Stimulated activated CD8-positive, alpha-beta memory T cell treated with anti-CD3 and anti-CD28 coated beads, Interleukin-2, amount 100 ng/mL, for 1 hour (primary cell): ENCODE results near the gene SLC34A3.
A peak's percentile ranks its signal among the peaks of the same experiment; 100 is the strongest.
"Not testable (repeated sequence)": the region's sequence is repeated elsewhere in the genome, so short reads cannot be mapped to it uniquely, and the experiment has no call there.

Experiments
- DNase-seq, 2 donors: peaks; one replicate each; pipeline ENCODE4 v3.0.0-alpha.2; 2020; ENCODE audit warnings: low read depth in 2 of 2

Gene SLC34A3

DNA sequence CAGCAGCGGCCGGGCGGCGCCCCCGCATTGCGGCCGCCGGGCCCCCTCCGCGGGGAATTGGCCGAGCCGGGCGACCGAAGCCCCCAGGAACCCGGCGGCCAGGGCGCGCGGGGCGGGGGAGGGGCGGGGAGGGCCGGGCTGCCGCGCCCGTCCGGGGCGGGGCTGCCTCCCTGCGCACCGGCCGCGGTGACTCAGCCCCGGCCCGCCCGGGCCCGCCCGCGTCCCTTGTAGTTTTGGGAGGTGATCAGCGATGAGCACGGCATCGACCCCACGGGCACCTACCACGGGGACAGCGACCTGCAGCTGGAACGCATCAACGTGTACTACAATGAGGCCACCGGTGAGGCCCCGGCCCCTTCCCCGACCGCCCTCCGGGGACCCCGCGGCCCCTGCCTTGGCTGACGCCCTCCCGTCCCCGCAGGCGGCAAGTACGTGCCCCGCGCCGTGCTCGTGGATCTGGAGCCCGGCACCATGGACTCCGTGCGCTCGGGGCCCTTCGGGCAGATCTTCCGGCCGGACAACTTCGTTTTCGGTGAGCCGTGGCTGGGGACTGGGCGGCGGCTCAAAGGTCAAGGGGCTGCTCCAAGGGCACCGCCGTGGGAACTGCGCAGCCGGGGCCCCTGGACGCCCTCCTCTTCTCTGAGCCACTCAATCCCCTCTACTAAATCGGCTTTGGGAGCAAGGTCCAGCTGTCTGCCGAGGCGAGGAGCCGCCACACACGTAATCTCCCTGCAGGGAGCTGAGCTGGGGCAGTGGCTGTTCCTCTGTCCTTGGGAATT is 11.0 kb downstream of the SLC34A3 start:
- DNase-seq = peak; percentile 41 to 61

DNA sequence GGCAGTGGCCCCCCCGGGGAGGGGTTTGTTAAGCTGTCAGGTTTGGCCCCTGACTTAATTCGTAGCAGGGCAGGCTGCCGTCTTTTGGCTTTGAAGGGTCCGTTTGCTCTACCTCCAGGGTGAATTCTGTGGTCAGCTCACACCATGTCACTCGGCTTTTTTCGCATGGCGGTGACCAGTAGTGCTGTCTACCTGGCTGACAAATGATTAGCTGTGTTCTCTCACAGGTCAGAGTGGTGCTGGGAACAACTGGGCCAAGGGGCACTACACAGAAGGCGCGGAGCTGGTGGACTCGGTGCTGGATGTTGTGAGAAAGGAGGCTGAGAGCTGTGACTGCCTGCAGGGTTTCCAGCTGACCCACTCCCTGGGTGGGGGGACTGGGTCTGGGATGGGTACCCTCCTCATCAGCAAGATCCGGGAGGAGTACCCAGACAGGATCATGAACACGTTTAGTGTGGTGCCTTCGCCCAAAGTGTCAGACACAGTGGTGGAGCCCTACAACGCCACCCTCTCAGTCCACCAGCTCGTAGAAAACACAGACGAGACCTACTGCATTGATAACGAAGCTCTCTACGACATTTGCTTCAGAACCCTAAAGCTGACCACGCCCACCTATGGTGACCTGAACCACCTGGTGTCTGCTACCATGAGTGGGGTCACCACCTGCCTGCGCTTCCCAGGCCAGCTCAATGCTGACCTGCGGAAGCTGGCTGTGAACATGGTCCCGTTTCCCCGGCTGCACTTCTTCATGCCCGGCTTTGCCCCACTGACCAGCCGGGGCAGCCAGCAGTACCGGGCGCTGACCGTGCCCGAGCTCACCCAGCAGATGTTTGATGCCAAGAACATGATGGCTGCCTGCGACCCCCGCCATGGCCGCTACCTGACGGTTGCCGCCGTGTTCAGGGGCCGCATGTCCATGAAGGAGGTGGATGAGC is 11.8 kb downstream of the SLC34A3 start:
- DNase-seq = no peak

DNA sequence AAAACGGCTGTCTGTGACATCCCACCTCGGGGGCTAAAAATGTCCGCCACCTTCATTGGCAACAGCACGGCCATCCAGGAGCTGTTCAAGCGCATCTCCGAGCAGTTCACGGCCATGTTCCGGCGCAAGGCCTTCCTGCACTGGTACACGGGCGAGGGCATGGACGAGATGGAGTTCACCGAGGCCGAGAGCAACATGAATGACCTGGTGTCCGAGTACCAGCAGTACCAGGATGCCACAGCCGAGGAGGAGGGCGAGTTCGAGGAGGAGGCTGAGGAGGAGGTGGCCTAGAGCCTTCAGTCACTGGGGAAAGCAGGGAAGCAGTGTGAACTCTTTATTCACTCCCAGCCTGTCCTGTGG is 12.5 kb downstream of the SLC34A3 start:
- not testable (repeated sequence) for DNase-seq

DNA sequence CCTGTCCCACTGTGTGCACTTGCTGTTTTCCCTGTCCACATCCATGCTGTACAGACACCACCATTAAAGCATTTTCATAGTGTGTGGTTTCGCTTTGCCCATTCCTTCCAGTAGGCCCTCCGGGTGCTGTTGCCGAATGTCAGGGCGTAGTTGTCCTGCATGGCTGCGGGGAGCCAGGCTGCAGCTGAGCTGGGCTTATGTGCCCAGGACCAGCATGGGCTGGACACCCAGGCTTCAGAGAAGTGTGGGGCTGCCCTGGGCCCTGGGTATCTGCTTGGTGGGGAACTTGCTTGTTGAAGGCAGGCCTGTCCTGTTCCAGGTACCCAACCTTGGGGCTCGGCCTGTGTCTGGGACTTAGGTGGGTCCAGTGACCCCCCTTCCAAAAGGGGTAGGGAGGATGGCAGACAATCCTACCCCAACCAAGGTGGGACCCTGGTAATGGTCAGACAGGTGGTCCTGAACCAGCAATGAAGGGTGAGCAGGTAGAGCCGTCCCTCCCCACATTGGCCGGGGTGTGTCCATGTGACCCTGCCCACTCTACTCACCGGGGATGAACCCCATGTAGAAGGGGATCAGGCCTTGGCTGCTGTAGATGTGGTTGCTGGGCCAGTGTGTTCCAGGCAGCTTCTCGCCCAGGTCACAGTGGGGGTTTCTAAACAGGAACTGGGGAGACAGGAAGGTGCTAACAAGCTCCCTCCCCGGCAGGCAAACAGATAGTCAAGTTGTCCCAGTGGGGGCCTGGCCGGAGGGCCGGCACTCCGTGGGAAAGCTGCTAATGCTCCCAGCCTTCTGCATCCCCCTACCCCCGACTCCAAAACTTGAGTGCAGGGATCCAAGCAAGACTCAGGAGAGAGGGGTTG is 13.2 kb downstream of the SLC34A3 start:
- DNase-seq = no peak

DNA sequence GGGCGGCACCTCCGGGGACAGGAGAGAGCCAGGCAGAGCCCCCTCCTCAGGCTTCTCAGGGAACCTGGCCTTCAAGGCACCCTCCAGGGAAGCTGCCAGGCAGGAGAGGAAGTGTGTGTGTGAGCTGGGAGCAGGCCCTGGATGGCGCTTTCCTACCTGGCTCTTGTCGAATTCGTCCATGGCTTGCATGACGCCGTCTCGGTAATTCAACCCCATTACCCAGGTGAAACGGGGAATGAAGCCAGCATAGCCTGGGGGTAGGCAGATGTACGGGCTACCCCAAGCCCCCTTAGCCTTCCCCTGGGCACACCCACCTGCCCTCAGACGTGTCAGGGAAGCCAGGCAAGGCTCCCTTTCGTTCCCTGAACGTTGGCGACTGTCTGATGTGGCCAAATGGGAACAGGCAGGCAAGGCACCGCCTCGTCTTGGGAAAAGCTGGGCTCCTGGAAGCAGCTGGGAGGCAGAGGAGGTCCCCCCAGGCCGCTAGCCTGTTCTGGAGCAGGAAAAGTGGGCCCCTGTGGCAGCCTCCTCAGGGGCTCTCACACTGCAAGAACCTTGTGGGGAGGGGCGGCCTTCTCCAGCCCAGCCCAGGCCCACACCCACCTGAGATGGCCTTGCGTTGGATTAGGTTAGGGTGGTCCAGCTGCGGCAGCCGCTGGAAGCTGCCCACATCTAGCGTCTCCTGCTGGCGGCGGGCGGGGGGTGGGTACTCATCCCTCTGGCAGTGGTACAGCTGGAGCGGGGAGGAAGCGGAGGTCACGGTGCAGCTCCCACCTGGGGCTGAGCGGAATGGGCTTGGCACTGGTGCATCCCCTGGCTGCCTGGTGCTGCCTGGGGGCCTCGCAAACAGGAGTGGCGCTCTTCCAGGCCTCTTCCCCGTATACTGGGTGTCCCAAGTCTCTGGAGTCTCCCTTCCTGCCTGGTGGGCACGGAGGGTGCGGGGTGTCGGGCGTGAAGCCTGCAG is 14.1 kb downstream of the SLC34A3 start:
- DNase-seq = no peak

DNA sequence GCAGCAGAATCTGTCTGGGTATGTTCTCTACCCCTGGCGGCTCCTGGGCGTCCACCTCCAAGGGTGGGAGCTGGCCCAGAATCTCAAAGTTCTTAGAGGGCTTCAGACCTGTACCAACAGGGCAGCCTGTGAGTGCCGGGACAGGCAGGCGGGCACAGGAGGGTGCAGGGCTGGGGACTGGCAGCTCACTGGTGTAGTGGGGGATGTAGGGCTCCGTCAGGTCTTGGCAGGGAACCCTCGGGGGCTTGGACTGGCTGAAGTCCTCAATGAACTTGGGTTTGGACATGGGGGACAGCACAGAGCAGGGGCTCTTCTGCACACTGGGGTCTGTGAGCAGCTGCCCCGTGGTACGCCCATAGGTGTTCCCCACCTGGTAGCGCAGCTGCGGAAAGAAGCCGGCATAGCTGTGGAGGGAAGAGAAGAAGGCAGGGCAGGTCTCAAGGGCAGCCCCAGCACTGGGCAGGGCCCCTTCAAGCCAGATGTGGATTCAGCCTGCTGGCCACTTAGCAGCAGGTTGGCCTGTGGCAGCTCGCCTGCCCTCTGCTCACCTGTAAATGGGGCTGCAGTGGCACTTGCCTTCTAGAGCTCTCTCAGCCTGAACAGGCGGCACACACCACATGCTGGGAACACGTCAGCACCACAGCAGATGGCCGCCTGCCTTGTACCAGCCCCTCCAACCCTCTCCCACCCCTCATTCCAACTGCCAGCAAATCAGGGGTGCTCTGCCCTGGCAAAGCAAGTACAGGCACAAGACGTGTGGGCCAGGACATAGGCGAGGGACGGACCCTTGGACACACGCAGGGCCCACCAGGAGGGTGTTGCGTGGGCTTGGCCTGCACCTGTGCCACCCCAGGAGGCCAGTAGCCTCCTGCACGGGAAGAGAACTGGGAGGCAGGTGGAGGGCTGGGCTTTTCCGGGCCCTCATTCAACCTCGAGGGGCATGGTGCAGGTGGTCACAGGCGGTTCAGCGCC is 15.0 kb downstream of the SLC34A3 start:
- DNase-seq = no peak

DNA sequence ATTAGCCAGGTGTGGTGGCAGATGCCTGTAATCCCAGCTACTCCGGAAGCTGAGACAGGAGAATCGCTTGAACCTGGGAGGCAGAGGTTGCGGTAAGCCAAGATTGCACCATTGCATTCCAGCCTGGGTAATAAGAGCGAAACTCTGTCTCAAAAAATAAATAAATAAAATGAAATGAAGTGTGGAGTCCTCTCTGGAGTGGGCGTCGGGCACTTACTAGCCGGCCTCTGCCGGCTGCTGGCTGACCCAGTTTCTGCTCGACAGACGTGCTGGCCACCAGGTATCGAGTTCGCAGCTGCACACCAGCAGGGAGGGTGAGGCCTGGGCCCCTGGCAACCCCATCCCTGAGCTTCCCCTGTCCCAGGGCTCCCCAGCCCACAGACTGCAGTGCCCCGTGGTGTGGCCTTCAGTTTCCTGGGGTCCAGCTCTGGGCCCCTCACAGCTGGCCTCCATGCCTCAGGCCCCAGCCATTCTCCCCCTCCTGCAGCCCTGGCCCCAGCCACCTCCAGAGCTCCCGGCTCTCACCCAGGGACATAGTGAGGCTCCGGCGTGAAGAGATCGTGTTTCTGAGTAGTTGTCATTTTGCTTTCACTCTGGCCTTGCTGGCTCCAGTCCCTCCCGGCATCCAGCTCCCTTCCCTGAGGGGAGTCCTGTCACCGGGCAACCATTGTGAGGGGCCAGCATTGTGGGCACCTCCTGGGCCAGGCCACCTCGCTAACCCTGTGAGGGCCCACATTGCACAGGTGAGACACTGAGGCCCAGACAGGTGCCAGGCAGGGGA is 16.6 kb downstream of the SLC34A3 start:
- no peak for DNase-seq

DNA sequence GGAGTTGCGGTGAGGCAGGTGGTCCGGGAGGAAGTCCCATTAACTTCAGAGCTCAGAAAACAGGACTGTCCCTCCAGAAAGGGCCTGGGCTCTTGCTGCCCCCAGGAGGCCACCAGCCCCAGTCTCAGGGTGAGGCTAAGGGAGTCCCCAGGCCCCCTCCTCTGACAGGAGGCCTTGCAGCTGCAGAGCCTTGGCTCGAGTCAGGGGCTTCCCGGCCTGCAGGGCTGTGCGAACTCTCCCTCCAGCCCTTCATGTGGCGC is 17.1 kb downstream of the SLC34A3 start:
- DNase-seq = no peak

DNA sequence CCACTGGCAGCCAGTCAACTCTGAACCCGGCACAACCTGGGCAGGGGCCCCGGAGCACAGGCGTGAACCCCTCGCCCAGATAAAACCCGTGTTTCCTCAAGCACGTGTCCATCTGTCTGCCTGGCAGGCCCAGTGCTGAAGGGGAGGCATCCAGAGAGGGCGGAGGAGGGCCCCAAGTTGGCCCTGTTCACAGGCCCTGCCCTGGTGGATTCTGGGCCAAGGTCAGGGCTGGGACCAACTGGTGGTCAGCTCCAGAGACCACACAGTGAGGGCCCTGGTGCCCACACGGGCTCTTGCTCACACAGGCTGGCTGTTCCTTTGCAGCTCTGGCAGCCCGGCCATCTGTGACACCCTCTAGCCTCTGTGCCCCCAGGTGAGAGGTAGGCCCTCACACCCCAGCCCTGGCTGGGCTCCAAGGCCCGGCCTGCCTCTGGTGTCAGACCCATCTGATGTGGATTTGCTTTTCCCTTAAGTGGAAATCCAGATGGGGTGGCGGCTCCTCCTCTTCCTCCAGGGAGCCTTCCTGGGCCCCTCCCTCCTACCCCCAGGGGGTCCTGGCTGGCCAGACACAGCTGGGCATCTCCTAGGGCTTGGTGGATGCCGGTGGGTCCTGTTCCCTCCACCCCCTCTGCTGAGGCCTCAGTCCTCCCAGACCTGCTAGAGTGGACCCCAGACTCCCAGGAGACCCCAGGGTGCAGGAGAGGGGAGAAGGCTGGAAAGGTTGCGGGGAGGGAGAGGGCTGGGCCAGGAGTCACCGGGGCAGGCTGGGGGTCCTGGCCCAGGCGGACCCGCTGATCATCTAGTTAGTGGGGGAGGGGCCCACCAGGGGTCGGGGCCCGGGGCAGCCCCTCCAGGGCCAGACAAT is 19.9 kb downstream of the SLC34A3 start:
- no peak for DNase-seq

DNA sequence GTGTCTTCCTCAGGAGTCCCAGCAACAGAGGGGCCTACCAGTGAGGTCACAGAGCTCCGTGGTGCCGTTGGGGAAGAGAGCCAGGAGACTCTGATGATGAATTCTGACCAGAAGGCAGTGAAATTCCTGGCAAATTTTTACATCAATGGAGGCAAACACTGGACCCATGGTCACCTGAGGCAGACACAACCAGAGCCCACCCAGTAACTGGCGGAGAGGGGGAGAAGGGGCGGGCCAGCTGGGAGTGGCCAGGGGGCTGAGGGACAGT is 20.4 kb downstream of the SLC34A3 start, which contains the start of gene STPG3:
Gene STPG3, plus strand, starts transcription at position 93 of the 268 bp plus-strand sequence. Its CDS starts 1 bp downstream, at position 94.
- no peak for DNase-seq

DNA sequence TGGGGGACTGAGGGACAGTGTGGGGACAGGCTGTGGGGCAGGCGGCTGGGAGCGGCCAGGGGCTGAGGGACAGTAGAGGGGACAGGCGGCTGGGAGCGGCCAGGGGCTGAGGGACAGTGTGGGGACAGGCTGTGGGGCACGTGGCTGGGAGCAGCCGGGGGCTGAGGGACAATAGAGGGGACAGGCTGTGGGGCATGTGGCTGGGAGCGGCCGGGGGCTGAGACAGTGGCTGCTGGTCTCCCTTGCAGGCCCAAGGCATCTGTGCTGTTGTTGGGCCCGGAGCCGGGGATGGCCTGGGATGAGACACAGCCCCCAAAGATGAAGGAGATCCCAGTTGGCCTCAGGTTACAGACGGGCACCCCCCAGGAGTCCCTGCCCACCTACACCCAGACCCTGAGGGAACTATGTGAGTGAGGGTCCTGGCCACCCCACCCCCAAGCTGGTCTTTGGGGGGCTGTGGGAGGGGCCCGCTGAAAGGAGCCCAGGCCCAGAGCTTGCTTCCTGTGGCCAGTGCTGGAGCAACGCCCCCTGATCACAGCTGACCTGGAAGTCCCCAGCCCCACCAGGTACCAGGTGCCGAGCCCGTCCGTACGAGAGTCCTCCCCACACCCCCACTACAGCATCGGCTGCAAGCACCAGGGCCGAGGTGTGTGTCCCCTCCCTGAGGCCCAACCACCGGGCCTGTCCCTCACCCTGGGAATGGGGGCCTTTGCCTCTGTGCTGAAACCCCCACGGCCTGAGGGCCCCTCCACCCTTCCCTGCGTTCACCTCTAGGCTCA is 21.0 kb downstream of the SLC34A3 start:
- DNase-seq = no peak

DNA sequence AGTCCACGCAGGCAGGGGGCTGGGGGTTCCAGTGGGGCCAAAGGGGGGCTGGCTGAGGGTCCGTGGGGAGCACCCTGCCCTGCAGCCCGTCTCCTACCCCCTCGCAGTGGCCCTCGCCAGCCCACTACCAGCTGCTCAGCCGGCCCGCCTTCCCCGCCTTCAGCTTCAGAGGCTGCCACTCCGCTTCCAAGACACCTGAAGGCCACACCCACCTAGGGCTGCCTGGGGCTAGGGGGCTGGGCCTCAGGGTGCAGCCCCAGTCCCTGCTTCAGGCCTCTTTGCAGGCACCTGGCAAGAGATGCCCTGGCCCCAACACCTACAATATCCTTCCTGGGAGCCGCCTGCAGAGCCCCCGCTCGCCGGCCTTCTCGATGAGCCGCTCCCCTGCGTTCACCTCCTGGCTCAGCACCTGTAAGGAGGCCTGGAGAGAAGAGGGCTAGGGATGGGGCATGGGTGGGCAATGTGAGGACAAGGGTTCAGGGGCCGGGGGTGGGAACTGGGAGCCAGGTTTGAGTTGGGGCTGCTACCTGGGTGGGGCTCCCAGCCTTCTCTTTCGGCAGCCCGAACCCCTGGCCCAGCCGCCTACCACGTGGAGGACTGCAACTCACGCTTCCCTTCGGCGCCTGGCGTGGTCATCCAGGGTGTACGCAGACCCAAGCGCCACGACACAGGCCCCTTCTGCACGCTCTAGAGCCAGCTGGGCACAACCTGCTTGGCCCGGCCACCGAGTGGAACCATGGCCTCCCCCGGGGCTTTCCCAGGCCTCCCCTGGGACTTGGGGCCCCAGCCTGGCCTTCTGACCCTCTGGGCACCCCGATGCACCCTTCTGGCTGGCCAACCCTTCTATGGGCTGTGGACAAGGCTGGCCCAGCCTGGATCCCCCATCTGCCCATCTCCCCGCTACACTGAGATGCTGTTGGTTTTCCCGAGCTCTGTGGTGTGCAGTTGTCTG is 22.1 kb downstream of the SLC34A3 start:
- no peak for DNase-seq

DNA sequence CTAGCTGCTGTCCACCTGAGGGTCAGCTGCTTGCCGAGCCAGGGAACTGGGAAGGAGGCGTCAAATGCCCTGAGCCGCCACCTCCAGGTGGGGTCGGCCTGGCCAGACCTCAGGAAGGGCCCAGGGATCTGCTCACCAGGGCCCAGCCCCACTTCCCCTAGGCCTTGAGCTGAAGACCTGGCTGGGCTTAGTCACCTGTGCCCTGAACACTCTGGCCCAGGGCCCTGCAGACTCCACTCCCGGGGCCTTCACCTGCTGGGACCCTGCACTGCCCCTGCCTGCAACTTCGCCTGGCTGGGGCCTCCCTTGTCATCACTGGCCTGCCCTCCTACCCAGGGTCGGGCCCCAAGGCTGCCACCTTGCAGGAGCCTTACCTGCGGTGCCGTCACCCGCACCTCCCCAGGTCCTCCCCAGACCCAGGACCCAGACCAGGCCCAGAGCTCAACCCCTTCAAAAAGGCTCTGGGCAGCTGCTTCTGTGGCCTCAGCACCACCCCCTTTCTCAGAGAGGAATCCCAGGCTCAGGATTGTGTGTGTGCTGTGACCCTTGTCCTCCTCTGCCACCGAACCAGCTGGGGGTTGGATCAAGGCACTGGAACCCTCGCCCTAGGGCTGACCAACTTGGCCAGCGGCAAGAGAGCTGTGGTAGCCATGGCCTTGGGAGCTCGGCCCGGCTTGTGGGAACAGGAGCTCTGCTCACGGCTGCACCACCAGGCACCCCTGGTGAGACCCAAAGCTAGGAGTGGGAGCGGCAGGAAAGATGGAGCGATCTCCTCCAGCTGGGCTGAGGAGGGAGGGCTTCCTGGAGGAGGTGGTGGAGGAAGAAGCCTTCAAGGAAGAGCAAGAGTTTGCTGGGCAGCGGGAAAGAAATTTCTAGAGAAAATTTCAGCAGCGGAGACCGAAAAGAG is 23.3 kb downstream of the SLC34A3 start:
- no peak for DNase-seq

DNA sequence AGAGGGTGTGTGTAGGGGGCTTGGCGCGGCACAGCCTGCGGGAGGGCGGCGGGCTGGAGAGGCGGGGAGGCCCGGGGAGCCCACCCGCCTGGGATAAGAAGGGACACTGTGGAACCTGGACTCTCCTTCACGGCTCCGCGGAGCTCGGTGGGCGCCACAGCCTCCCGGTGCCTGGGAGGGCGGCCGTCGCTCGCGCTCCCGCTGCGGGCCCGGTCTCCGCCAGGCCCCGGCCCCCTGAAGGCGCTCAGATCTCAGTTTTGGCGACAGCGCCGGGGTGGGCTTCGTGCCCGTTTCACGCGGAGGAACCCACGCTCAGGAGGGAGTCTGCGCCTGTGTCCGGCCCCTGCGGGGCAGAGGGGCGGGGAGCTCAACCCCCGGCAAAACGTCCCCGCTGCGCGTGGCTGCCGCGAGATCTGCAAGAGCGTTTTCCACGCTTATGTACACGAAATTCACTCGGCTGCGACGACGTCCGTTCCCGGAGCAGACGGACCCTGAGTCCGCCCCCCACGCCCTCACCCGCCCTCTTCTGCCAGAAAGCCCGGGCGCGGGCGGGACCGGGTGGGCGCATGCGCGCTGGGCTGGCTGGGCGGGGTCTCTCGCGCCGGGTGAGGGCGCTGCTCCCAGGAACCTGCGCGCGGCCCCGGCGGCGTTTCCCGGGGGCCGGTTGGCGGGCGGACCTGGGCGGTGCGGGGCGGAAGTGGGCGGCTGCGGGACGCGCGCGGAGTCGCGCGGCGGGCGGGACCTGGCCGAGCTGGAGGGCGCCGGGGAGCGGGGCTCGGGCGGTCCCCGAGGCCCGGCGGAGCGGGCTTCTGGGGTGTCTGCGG is 24.1 kb downstream of the SLC34A3 start, which contains the start of gene NELFB:
Gene NELFB, plus strand, starts transcription at position 704 of the 824 bp plus-strand sequence.
- peak; percentile 95 to 96 for DNase-seq
